HAP-1 (cell line): ENCODE measurements around the gene ZNF148.

Experiments used
- DNase-seq, 2 experiments: peaks; one replicate each; pipeline ENCODE4 v3.0.0-alpha.2; 2016 to 2020; ENCODE audit warnings: low spot score in 2 of 2
- H3K27me3 ChIP-seq: fragments of 250-450 bp; sonication (Bioruptor Pico); 2 replicates; pipeline ENCODE4 v1.5.1; 2020; ENCODE audit warnings: low read depth, mild to moderate bottlenecking, moderate library complexity
- H3K36me3 ChIP-seq: fragments of 250-450 bp; sonication (Bioruptor Pico); replicated peaks from 2 replicates; pipeline ENCODE4 v1.5.1; 2020; ENCODE audit warnings: mild to moderate bottlenecking
- H3K4me1 ChIP-seq: fragments of 250-450 bp; sonication (Bioruptor Pico); 2 replicates; pipeline ENCODE4 v1.5.1; 2020; ENCODE audit warnings: mild to moderate bottlenecking
- H3K4me3 ChIP-seq: fragments of 250-450 bp; sonication (Bioruptor Pico); 2 replicates; pipeline ENCODE4 v1.5.1; 2020; ENCODE audit warnings: mild to moderate bottlenecking, moderate library complexity
- H3K9me3 ChIP-seq: fragments of 250-450 bp; sonication (Bioruptor Pico); 2 replicates; pipeline ENCODE4 v1.5.1; 2020; ENCODE audit warnings: mild to moderate bottlenecking, moderate library complexity
- in situ Hi-C: fragments of 300-500 bp; cut with MboI; formaldehyde crosslinking; loops from 3 replicates; pipeline ENCODE4 v1.14.3; 2020; ENCODE audit warnings: low sequenced_read_pairs, inconsistent platforms, mixed read lengths

ZNF148 gene

DNA sequence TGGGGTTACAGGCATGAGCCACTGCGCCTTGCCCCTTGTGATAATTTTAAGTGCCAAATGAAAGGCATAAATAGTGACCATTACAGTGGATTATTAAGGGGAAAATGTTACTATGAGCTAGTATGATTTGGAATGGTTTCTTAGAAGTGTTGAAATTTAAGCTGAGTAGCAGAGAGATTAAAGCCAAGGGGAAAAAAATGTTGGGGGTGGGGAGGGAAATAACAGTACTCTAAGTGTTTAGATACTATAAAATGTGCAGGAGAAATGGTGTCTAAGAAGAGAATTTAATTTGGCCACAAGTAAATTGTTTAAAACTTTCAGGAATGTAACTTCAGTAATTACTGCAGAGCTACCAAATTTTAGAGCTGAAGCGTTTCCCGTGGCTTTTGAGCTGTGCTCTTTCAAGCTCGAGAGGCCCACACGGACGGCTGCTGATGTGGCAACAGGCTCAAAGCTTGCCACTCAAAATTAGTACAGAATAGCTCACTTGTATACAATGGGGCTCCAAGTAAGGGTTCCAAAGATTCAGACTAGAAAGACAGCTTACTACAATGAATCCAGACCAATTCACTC lies 138.7 kb downstream of the ZNF148 start:
- Histone ChIP-seq H3K4me1 (peaks cover 5% of the 10 kb centered on the region), H3K4me3 (no peak overlapping the region), H3K36me3 (peaks cover 8% of the 10 kb centered on the region), H3K27me3 (no peaks in the 10 kb centered on the region), H3K9me3 (no peaks in the 10 kb centered on the region)
- DNase-seq: no peak
- in situ Hi-C loops: no loop called here

GRCh38 chr3:125234831-125235230 lies 140.3 kb downstream of the ZNF148 start:
- Histone ChIP-seq H3K27me3 (no peaks in the 10 kb centered on the region), H3K36me3 (peaks cover 8% of the 10 kb centered on the region), H3K4me1 (peaks cover 5% of the 10 kb centered on the region), H3K4me3 (no peak overlapping the region), H3K9me3 (no peaks in the 10 kb centered on the region)
- no peak for DNase-seq
- in situ Hi-C loops: no loop called here

GRCh38 chr3:125232401-125232800 lies 142.7 kb downstream of the ZNF148 start:
- no peak for DNase-seq
- H3K4me3 ChIP-seq: no peak overlapping the region
- no peaks in the 10 kb centered on the region for H3K27me3 ChIP-seq
- no peaks in the 10 kb centered on the region for H3K9me3 ChIP-seq
- in situ Hi-C loops: no loop called here
- H3K36me3 ChIP-seq: peaks cover 8% of the 10 kb centered on the region
- no peaks in the 10 kb centered on the region for H3K4me1 ChIP-seq

DNA sequence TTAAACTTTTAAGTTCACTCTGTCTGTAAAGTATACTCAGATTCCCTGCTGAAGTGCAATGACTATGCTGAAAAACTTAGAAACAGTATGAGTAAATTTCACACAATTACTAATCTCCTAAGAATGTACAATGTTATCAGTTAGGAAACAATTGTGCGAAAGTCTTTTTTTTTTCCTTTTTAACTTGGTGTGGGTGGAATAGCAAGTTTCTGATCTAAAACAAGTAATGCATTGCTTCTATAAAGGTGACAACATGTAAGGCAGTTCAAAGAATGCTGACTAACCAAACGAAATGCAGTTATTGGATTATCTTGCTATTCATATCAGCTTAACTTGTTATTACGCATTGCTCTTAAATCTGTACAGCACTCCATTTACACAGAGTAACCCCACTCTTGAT lies 143.2 kb downstream of the ZNF148 start:
- Histone ChIP-seq H3K4me3 (no peak overlapping the region), H3K9me3 (no peaks in the 10 kb centered on the region), H3K4me1 (no peaks in the 10 kb centered on the region), H3K36me3 (peaks cover 8% of the 10 kb centered on the region), H3K27me3 (no peaks in the 10 kb centered on the region)
- in situ Hi-C loops: no loop called here
- DNase-seq: no peak

DNA sequence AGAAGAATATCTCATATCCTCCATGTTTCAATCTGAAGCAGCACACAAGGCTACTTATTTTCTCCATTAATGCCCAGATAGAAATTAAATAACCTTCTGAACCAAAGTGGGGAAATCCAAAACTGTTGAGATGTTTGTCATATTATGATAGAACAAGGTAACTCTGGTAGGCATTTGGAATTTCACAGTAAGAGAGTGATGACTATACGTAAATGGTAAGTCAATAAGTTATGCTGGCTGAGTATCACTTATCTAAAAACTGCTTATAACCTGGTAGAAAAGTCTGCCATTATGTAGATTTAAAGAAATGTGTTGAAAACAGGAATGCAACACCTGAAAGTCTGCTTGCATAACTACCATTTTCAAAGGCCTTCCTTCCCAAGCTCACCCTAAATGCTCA lies 145.4 kb downstream of the ZNF148 start:
- no peak overlapping the region for H3K4me3 ChIP-seq
- H3K4me1 ChIP-seq: peaks cover 6% of the 10 kb centered on the region
- H3K36me3 ChIP-seq: peaks cover 8% of the 10 kb centered on the region
- DNase-seq: no peak
- in situ Hi-C loops: no loop called here
- no peaks in the 10 kb centered on the region for H3K9me3 ChIP-seq
- no peaks in the 10 kb centered on the region for H3K27me3 ChIP-seq

- Histone ChIP-seq H3K4me3 (no peak overlapping the region), H3K36me3 (peaks cover 8% of the 10 kb centered on the region), H3K4me1 (peaks cover 8% of the 10 kb centered on the region), H3K27me3 (no peaks in the 10 kb centered on the region), H3K9me3 (no peaks in the 10 kb centered on the region)
- no peak for DNase-seq
- in situ Hi-C loops: no loop called here
Measured at GRCh38 chr3:125229168-125229567, 146.0 kb downstream of the ZNF148 start.

DNA sequence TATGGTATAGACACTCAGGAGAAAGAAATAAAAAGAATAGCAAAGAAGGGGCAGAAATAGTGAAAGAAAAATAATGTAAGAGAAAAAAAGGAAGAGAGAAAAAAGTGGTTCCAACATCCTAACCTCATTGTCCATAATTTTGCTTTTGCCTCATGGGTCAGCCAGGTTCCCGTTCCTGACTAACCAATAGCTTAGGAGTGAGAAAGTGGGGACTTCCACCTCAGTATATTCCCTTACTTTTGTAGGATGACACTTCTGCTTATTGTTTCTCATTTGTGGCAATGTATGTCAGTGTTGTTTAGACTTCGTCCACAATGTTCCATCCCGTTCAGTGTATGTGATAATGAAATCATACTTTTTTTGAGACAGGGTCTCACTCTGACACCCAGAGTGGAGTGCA lies 153.3 kb downstream of the ZNF148 start:
- Histone ChIP-seq H3K9me3 (no peaks in the 10 kb centered on the region), H3K4me3 (no peak overlapping the region), H3K27me3 (no peaks in the 10 kb centered on the region), H3K4me1 (peaks cover 8% of the 10 kb centered on the region), H3K36me3 (no peaks in the 10 kb centered on the region)
- no peak for DNase-seq
- in situ Hi-C loops: no loop called here

DNA sequence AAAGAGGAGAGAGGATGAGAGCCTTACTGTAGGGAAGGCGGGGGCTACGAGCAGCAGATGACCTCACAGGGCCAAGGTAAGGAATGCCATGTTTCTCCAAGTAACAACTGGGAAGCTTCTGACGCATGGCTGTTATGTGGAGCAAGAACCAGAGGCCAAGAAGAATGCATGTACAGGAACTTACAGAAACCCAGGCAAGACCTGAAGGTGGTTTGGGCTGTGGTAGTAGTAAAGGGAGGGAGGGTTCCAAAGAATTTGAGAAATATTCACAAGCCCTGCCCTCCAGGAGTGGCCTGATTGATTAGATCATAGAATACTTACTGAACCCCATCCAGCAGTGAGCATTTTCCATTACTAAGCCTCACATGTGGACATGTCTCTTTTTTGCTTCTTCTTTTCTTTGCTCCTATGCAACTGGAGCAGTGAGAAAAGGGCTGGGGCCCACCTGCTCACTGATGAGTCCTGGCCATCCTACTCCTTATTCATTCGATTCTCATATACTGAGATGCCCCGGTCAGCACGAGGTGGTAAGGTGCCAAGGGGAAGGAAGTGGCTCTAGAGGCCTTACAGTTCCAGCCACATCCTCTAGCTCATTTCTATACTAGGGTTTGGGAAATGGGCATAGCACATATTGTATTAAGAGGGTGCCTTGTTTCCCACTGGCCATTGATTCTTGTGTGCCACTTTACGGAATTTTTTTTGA lies 154.2 kb downstream of the ZNF148 start:
- H3K4me1 ChIP-seq: peaks cover 8% of the 10 kb centered on the region
- no peaks in the 10 kb centered on the region for H3K27me3 ChIP-seq
- no peaks in the 10 kb centered on the region for H3K36me3 ChIP-seq
- in situ Hi-C loops: no loop called here
- no peak for DNase-seq
- no peaks in the 10 kb centered on the region for H3K9me3 ChIP-seq
- H3K4me3 ChIP-seq: no peak overlapping the region

- no peaks in the 10 kb centered on the region for H3K27me3 ChIP-seq
- in situ Hi-C loops: no loop called here
- no peak overlapping the region for H3K4me3 ChIP-seq
- H3K4me1 ChIP-seq: peaks cover 7% of the 10 kb centered on the region
- no peaks in the 10 kb centered on the region for H3K36me3 ChIP-seq
- no peaks in the 10 kb centered on the region for H3K9me3 ChIP-seq
- DNase-seq: no peak
Measured at GRCh38 chr3:125220183-125220582, 154.9 kb downstream of the ZNF148 start.

- no peak for DNase-seq
- H3K27me3 ChIP-seq: no peaks in the 10 kb centered on the region
- H3K36me3 ChIP-seq: no peaks in the 10 kb centered on the region
- H3K4me3 ChIP-seq: no peak overlapping the region
- no peaks in the 10 kb centered on the region for H3K9me3 ChIP-seq
- in situ Hi-C loops: no loop called here
- no peaks in the 10 kb centered on the region for H3K4me1 ChIP-seq
Measured at GRCh38 chr3:125219261-125219701, 155.8 kb downstream of the ZNF148 start.

DNA sequence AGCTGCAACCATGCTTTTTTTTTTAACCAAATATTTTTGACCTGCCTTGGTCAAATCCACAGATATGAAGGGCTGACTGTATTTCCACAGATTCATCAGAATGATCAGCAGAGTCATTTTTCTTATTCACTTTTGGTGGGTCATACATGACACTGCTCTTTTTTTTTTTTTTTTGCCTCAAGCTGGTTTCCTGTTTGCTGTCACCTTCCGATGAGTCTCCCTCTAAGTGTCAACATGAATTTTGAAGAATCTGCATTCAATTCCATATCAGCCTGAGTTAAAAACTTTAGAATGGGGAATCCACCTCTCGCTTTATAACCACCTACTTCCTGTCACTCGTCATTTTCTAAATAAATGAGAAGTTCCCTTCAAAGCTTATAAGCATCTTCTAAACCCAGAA lies 160.4 kb downstream of the ZNF148 start:
- in situ Hi-C loops: no loop called here
- Histone ChIP-seq H3K36me3 (no peaks in the 10 kb centered on the region), H3K4me3 (no peak overlapping the region), H3K4me1 (no peaks in the 10 kb centered on the region; the same call in 1 of the 2 replicates), H3K27me3 (no peaks in the 10 kb centered on the region), H3K9me3 (no peaks in the 10 kb centered on the region)
- no peak for DNase-seq

DNA sequence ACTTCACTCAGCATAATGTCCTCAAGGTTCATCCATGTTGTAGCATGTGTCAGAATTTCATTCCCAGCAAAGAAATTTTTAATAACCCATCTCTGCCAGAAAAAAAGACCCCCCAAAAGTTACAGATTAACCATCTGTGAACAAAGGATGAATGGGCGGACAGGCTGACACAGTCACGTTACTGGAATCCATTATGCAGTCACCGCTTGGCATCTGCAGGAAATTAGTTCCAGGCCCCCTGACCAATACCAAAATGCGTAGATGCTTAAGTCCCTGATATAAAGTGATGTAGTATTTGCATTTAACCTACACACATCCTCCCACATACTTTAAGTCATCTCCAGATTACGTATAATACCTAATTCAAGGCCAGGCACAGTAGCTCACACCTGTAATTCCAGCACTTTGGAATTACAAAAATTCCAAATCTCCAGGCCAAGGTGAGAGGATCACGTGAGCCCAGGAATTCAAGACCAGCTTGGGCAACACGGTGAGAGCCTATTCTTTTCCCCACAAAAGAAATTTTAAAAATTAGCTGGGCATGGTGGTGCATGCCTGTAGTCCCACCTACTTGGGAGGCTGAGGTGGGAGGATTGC lies 161.1 kb downstream of the ZNF148 start:
- no peak for DNase-seq
- in situ Hi-C loops: no loop called here
- Histone ChIP-seq H3K4me1 (no peaks in the 10 kb centered on the region; the same call in 1 of the 2 replicates), H3K9me3 (no peaks in the 10 kb centered on the region), H3K36me3 (no peaks in the 10 kb centered on the region), H3K27me3 (no peaks in the 10 kb centered on the region), H3K4me3 (no peak overlapping the region)

GRCh38 chr3:125213364-125213755 lies 161.8 kb downstream of the ZNF148 start:
- Histone ChIP-seq H3K4me1 (no peaks in the 10 kb centered on the region; the same call in 1 of the 2 replicates), H3K9me3 (no peaks in the 10 kb centered on the region), H3K4me3 (no peak overlapping the region), H3K36me3 (no peaks in the 10 kb centered on the region), H3K27me3 (no peaks in the 10 kb centered on the region)
- DNase-seq: no peak
- in situ Hi-C loops: no loop called here

DNA sequence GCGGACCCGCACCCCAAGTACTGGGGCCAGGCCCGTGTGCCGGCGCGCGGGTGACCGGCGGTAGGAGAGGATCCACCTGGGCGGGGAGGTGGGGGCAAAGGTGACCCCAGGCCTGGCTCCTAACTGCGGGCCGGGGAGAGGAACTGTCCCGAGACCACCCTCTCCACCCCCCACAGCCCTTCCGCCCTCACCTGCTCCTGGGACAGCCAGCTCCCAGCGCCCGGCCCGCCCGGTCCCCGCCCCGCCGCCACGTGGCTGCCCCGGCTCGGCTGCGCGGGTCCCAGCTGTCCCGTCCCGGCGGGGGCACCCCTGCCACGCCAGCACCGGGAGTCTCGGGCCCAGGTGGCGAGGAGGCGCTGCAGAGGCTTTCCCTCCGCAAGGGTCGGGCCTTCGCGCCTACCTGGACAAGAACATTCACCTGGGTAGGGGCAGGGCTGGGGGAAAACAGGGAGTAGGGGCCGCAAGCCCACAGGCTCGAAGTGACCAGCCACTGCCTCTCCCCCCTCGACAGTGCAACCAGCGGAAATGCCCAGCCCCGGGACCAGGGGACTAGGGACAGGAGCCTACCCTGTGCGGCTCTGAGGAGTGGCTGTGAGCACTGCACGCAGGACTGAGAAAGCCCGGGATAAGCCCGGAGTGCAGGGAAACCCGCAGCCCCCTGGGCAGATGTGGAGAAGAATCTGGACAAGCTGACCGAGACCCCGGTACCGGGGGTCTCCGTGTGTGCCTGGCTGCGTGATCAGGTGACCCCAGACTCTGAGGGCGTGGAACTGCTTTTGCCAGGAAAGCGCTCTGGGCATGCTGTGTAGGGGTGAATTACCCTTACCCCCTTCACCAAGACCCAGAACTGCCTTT lies 162.4 kb downstream of the ZNF148 start, which contains the start of gene SLC12A8:
Gene SLC12A8, minus strand, starts transcription at position 240 of the 855 bp plus-strand sequence. CDS start 1,399 bp downstream, outside the sequence.
- no peak for DNase-seq
- Histone ChIP-seq H3K4me3 (no peak within 1 kb of the TSS), H3K27me3 (no peaks in the 10 kb centered on the region), H3K9me3 (no peaks in the 10 kb centered on the region), H3K4me1 (no peaks in the 10 kb centered on the region; the same call in 1 of the 2 replicates), H3K36me3 (no peaks in the 10 kb centered on the region)
- in situ Hi-C loops: no loop called here
